Kidney (tissue), 14 donors: Measurements from ENCODE around the gene SORCS3. TPM values are rescaled to one million over a fixed set of nuclear protein-coding genes. Genes with fewer than 3 reads are reported as not detected.

Source experiments
- DNase-seq, 5 donors: peaks; one replicate each; pipeline ENCODE4 v3.0.0-alpha.2; 2013 to 2020
- FAIRE-seq: peaks from 2 replicates; lab custom pipeline; 2012; peaks lifted over from hg19 to GRCh38; lab: Jason Lieb, UNC
- H3K27ac ChIP-seq, 2 donors: one replicate each; pipeline ENCODE4 v1.7.0; 2013; ENCODE audit warnings: low read depth in 2 of 2, low read length in 2 of 2, inconsistent platforms in 1 of 2
- H3K27me3 ChIP-seq: one replicate; pipeline ENCODE4 v1.7.1; 2013; ENCODE audit warnings: low read length, inconsistent platforms; ENCODE audit not compliant: control insufficient read depth, insufficient read depth
- H3K36me3 ChIP-seq, 3 donors: one replicate each; pipeline versions ENCODE4 v1.7.0 to v1.7.1; 2013; ENCODE audit warnings: low read length in 3 of 3, control low read depth in 1 of 3, inconsistent platforms in 1 of 3; ENCODE audit not compliant: insufficient read depth in 3 of 3, control insufficient read depth in 2 of 3
- H3K4me1 ChIP-seq, 3 donors: one replicate each; pipeline versions ENCODE4 v1.7.0 to v1.7.1; 2013; ENCODE audit warnings: low read length in 3 of 3, inconsistent platforms in 1 of 3, low read depth in 1 of 3; ENCODE audit not compliant: control insufficient read depth in 2 of 3, insufficient read depth in 2 of 3
- H3K4me3 ChIP-seq, 3 donors: one replicate each; pipeline versions ENCODE4 v1.7.0 to v1.8.1; 2013; ENCODE audit warnings: low read length in 3 of 3, control low read depth in 1 of 3, inconsistent platforms in 1 of 3
- H3K9ac ChIP-seq, 3 donors: one replicate each; pipeline versions ENCODE4 v1.7.0 to v1.7.1; 2013; ENCODE audit warnings: low read length in 3 of 3, control low read depth in 1 of 3, inconsistent platforms in 1 of 3
- H3K9me3 ChIP-seq, 3 donors: one replicate each; pipeline versions ENCODE4 v1.7.0 to v1.7.1; 2013; ENCODE audit warnings: low read length in 3 of 3, control low read depth in 1 of 3, inconsistent platforms in 1 of 3; ENCODE audit not compliant: control insufficient read depth in 2 of 3, insufficient read depth in 1 of 3
- CTCF ChIP-seq: IDR thresholded peaks from 3 replicates; pipeline ENCODE4 v1.5.1; 2012; ENCODE audit warnings: mild to moderate bottlenecking, moderate library complexity, borderline replicate concordance; ENCODE audit not compliant: insufficient read depth; ENCODE audit errors: extremely low read depth
- intact Hi-C: fragments of 100-400 bp; cut with DNase I; formaldehyde crosslinking; loops from one replicate; pipeline ENCODE4 v1.11.1; 2022
- polyA plus RNA-seq: library from polyadenylated mRNA; stranded (reverse); fragments of 350-450 nt; fragmentation: Illumina TruSeq; extraction: RNeasy Lipid Tissue Mini Kit (QIAGEN cat#74804); gene quantifications from one replicate; pipeline ENCODE4 v1.2.3, GENCODE V29; 2014; ENCODE audit warnings: low read depth, low replicate concordance; ENCODE audit not compliant: insufficient read depth
- total RNA-seq: library from RNA; stranded (reverse); fragmentation: NEBNext Ultra II Directional; extraction: Animal tissue kit (Norgen Biotek cat#: 25700); gene quantifications from one replicate; pipeline ENCODE4 v1.2.1, GENCODE V29; 2021
- donor health status: control.
- donor health status: control.
- donor health status: control.
- donor health status: control.
- donor health status: control.
- donor health status: DM: yes; HTN: yes; CAD: no.
- donor health status: Normal renal cell carcinoma (clear cell type).

The SORCS3 gene
- total and polyA plus RNA-seq, 2 donors from 2014 or later, result 0.52 to 1.1 TPM

GRCh38 chr10:104894681-104895080, 253.6 kb downstream of the SORCS3 start:
- Histone ChIP-seq H3K27me3 (no peaks in the 10 kb centered on the region), H3K27ac (no peak overlapping the region), H3K36me3 (no peaks in the 10 kb centered on the region), H3K4me1 (no peaks in the 10 kb centered on the region), H3K9me3 (no peaks in the 10 kb centered on the region), H3K4me3 (no peak overlapping the region), H3K9ac (no peak overlapping the region)
- intact Hi-C loops, result no loop called here
- no peak for TF ChIP-seq CTCF
- DNase-seq (no peak), FAIRE-seq (no peak)

- no peak for DNase-seq
- Histone ChIP-seq H3K36me3 (no peaks in the 10 kb centered on the region), H3K27ac (no peak overlapping the region), H3K27me3 (no peaks in the 10 kb centered on the region), H3K9ac (no peak overlapping the region), H3K9me3 (no peaks in the 10 kb centered on the region), H3K4me1 (no peaks in the 10 kb centered on the region), H3K4me3 (no peak overlapping the region)
- no peak for TF ChIP-seq CTCF
- no peak for FAIRE-seq
- intact Hi-C loops, result no loop called here
Observed at GRCh38 chr10:104895541-104895940, 254.5 kb downstream of the SORCS3 start.

- Histone ChIP-seq H3K4me1 (no peaks in the 10 kb centered on the region), H3K27me3 (no peaks in the 10 kb centered on the region), H3K4me3 (no peak overlapping the region), H3K9ac (no peak overlapping the region), H3K27ac (no peak overlapping the region), H3K9me3 (no peaks in the 10 kb centered on the region), H3K36me3 (no peaks in the 10 kb centered on the region)
- DNase-seq, result no peak
- TF ChIP-seq CTCF, result no peak
- FAIRE-seq, result no peak
- intact Hi-C loops, result no loop called here
Observed at GRCh38 chr10:104895981-104896380, 254.9 kb downstream of the SORCS3 start.

GRCh38 chr10:104897696-104898095, 256.6 kb downstream of the SORCS3 start:
- Histone ChIP-seq H3K9me3 (no peaks in the 10 kb centered on the region), H3K4me1 (no peaks in the 10 kb centered on the region), H3K27ac (no peak overlapping the region), H3K4me3 (no peak overlapping the region), H3K27me3 (no peaks in the 10 kb centered on the region), H3K9ac (no peak overlapping the region), H3K36me3 (no peaks in the 10 kb centered on the region)
- DNase-seq (no peak), FAIRE-seq (no peak)
- intact Hi-C loops, result no loop called here
- no peak for TF ChIP-seq CTCF
